HepG2 (cell line): ENCODE data around the gene PIP4K2B. TPM values are rescaled to one million over a fixed set of nuclear protein-coding genes. Genes with fewer than 3 reads are reported as not detected.

Experiments used
- FOXK1 ChIP-seq: sonication (generic); formaldehyde crosslinking; IDR thresholded peaks from 2 replicates; pipeline ENCODE4 v1.4.0; 2020; ENCODE audit warnings: low read depth, missing genetic modification reagents, borderline replicate concordance
- KLF16 ChIP-seq, 2 experiments: sonication (generic) in 1 of 2; formaldehyde crosslinking in 1 of 2; IDR thresholded peaks; 2 replicates each; pipeline versions ENCODE4 v1.6.1 to v1.8.0; 2016 to 2023; ENCODE audit warnings: missing genetic modification reagents in 2 of 2, missing compliant biosample characterization in 1 of 2
- KLF9 ChIP-seq: IDR thresholded peaks from 2 replicates; pipeline ENCODE4 v1.6.1; 2016; ENCODE audit warnings: low read depth
- NFKBIZ ChIP-seq: IDR thresholded peaks from 2 replicates; pipeline ENCODE4 v1.6.1; 2018; ENCODE audit warnings: missing genetic modification reagents, missing compliant biosample characterization
- NKX3-1 ChIP-seq: sonication (generic); formaldehyde crosslinking; IDR thresholded peaks from 2 replicates; pipeline ENCODE4 v1.5.0; 2020; ENCODE audit warnings: missing genetic modification reagents
- TBX3 ChIP-seq: fragments of 450-650 bp; IDR thresholded peaks from 2 replicates; pipeline ENCODE4 v1.6.1; 2017; ENCODE audit warnings: antibody characterized with exemption, mild to moderate bottlenecking, inconsistent platforms, borderline replicate concordance
- WIZ ChIP-seq: sonication (generic); formaldehyde crosslinking; IDR thresholded peaks from 2 replicates; pipeline ENCODE4 v1.5.1; 2020; ENCODE audit warnings: mild to moderate bottlenecking, missing genetic modification reagents
- ZFAT ChIP-seq: sonication (generic); formaldehyde crosslinking; conservative IDR thresholded peaks from 2 replicates; pipeline ENCODE4 v1.8.1; 2023; ENCODE audit warnings: missing genetic modification reagents, inconsistent platforms
- ZNF451 ChIP-seq: sonication (generic); formaldehyde crosslinking; IDR thresholded peaks from 2 replicates; pipeline ENCODE4 v1.5.0; 2020; ENCODE audit warnings: mild to moderate bottlenecking, missing genetic modification reagents
- ZNF607 ChIP-seq: sonication (generic); formaldehyde crosslinking; IDR thresholded peaks from 2 replicates; pipeline ENCODE4 v1.5.1; 2020; ENCODE audit warnings: missing genetic modification reagents, mild to moderate bottlenecking, borderline replicate concordance
- polyA plus RNA-seq, 8 experiments: library from polyadenylated mRNA; depleted of rRNA in 3 of 8; stranded (reverse) in 7 of 8; unstranded in 1 of 8; fragments of >200 nt; fragmentation: Illumina TruSeq in 4 of 8; extraction: Trizol in 4 of 8; gene quantifications; 2 replicates each; pipeline versions ENCODE4 v1.2.1 to v1.2.3, GENCODE V29; 2011 to 2016; ENCODE audit warnings: low read depth in 4 of 8, missing spikeins in 1 of 8, mixed read lengths in 1 of 8; ENCODE audit not compliant: insufficient read depth in 1 of 8
- total RNA-seq, 5 experiments: library from RNA; depleted of rRNA; stranded (reverse); fragments of >200 nt; fragmentation: Illumina TruSeq; extraction: Trizol; gene quantifications; 2 replicates each; pipeline ENCODE4 v1.2.3, GENCODE V29; 2016; ENCODE audit warnings: low read depth in 1 of 5
- TF ChIP-seq, protein P1 (sequence below): IDR thresholded peaks from 2 replicates; pipeline ENCODE4 v1.6.1; 2016; ENCODE audit warnings: missing compliant biosample characterization, missing genetic modification reagents, borderline replicate concordance
- TF ChIP-seq, protein P2 (sequence below): IDR thresholded peaks from 2 replicates; pipeline ENCODE4 v1.6.1; 2016; ENCODE audit warnings: missing compliant biosample characterization, missing genetic modification reagents, borderline replicate concordance
- TF ChIP-seq, protein P3 (sequence below): sonication (generic); formaldehyde crosslinking; IDR thresholded peaks from 2 replicates; pipeline ENCODE4 v1.5.0; 2020; ENCODE audit warnings: mild to moderate bottlenecking, missing genetic modification reagents
- TF ChIP-seq, protein P4 (sequence below): sonication (generic); formaldehyde crosslinking; IDR thresholded peaks from 2 replicates; pipeline ENCODE4 v1.5.1; 2020; ENCODE audit warnings: mild to moderate bottlenecking, missing genetic modification reagents, borderline replicate concordance
- TF ChIP-seq, protein P5 (sequence below): sonication (generic); formaldehyde crosslinking; IDR thresholded peaks from 2 replicates; pipeline ENCODE4 v1.9.0; 2022; ENCODE audit warnings: missing genetic modification reagents, mild to moderate bottlenecking, borderline replicate concordance
- TF ChIP-seq, protein P6 (sequence below): sonication (generic); formaldehyde crosslinking; IDR thresholded peaks from 2 replicates; pipeline ENCODE4 v1.9.0; 2021; ENCODE audit warnings: missing genetic modification reagents, mild to moderate bottlenecking, borderline replicate concordance
- TF ChIP-seq, protein P7 (sequence below): sonication (generic); formaldehyde crosslinking; IDR thresholded peaks from 2 replicates; pipeline ENCODE4 v1.4.0; 2020; ENCODE audit warnings: missing genetic modification reagents, borderline replicate concordance

PIP4K2B gene
- total and polyA plus RNA-seq, 2 of the 13 experiments (the other 11 are each of a cell fraction or from before 2014, with no cell fraction given), result 20.4 to 54.0 TPM

DNA sequence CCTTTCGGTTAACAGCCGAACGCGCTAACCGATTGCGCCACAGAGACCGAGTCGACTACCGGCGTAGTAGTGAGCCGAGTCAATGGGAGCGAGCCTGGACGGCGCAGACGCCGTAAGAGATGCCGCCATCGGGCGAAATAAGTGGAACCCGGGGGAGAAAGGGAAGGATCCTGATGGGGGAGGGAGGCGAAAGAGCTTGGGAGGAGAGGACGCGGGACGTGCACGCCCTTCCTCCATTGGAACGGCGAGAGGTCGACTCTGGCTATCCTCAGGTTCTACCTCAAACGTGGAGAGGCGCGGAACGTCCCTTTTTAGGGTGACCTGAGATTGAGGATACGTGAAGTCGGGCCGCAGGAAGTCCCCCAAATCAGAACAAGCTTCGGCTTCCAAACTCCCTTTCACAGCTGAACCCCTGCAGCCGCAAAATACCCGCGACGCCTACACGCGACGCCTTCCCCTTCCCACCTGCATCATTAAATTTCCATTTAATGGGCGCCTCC, 47.5 kb downstream of the PIP4K2B start (continued):
- TF ChIP-seq, protein P1, sequence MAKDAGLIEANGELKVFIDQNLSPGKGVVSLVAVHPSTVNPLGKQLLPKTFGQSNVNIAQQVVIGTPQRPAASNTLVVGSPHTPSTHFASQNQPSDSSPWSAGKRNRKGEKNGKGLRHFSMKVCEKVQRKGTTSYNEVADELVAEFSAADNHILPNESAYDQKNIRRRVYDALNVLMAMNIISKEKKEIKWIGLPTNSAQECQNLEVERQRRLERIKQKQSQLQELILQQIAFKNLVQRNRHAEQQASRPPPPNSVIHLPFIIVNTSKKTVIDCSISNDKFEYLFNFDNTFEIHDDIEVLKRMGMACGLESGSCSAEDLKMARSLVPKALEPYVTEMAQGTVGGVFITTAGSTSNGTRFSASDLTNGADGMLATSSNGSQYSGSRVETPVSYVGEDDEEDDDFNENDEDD (CRISPR knock-in tag), result peak; percentile 59; the same call in 1 of the 2 replicates
- TF ChIP-seq ZNF607 (CRISPR knock-in tag) (peak; percentile 17; the same call in 1 of the 2 replicates), ZNF451 (peak; percentile 54; the same call in 1 of the 2 replicates), NKX3-1 (CRISPR knock-in tag) (0 out of 2 replicates have a peak, but pooled peaks have one; percentile 9), KLF9 (CRISPR knock-in tag) (no peak; the same call in 1 of the 2 replicates), ZFAT (CRISPR knock-in tag) (no peak), FOXK1 (peak; percentile 74; the same call in 1 of the 2 replicates), KLF16 (CRISPR knock-in tag; IDR thresholded peaks at IDR 0.05) (0 out of 4 replicates have a peak, but pooled peaks of 1 of the 2 experiments have one; percentile 33), NFKBIZ (CRISPR knock-in tag) (0 out of 2 replicates have a peak, but pooled peaks have one; percentile 23), TBX3 (no peak), WIZ (no peak)
- TF ChIP-seq, protein P2, sequence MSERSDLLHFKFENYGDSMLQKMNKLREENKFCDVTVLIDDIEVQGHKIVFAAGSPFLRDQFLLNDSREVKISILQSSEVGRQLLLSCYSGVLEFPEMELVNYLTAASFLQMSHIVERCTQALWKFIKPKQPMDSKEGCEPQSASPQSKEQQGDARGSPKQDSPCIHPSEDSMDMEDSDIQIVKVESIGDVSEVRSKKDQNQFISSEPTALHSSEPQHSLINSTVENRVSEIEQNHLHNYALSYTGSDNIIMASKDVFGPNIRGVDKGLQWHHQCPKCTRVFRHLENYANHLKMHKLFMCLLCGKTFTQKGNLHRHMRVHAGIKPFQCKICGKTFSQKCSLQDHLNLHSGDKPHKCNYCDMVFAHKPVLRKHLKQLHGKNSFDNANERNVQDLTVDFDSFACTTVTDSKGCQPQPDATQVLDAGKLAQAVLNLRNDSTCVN (CRISPR knock-in tag), result peak; percentile 92
- TF ChIP-seq, protein P3, sequence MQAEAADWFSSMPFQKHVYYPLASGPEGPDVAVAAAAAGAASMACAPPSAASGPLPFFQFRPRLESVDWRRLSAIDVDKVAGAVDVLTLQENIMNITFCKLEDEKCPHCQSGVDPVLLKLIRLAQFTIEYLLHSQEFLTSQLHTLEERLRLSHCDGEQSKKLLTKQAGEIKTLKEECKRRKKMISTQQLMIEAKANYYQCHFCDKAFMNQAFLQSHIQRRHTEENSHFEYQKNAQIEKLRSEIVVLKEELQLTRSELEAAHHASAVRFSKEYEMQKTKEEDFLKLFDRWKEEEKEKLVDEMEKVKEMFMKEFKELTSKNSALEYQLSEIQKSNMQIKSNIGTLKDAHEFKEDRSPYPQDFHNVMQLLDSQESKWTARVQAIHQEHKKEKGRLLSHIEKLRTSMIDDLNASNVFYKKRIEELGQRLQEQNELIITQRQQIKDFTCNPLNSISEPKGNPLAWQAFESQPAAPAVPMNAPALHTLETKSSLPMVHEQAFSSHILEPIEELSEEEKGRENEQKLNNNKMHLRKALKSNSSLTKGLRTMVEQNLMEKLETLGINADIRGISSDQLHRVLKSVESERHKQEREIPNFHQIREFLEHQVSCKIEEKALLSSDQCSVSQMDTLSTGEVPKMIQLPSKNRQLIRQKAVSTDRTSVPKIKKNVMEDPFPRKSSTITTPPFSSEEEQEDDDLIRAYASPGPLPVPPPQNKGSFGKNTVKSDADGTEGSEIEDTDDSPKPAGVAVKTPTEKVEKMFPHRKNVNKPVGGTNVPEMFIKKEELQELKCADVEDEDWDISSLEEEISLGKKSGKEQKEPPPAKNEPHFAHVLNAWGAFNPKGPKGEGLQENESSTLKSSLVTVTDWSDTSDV (CRISPR knock-in tag), result 0 out of 2 replicates have a peak, but pooled peaks have one; percentile 11
- TF ChIP-seq, protein P4, sequence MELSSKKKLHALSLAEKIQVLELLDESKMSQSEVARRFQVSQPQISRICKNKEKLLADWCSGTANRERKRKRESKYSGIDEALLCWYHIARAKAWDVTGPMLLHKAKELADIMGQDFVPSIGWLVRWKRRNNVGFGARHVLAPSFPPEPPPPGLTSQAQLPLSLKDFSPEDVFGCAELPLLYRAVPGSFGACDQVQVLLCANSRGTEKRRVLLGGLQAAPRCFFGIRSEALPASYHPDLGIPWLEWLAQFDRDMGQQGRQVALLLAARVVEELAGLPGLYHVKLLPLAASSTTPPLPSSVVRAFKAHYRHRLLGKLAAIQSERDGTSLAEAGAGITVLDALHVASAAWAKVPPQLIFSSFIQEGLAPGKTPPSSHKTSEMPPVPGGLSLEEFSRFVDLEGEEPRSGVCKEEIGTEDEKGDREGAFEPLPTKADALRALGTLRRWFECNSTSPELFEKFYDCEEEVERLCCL (CRISPR knock-in tag), result 0 out of 2 replicates have a peak, but pooled peaks have one; percentile 39
- TF ChIP-seq, protein P5, sequence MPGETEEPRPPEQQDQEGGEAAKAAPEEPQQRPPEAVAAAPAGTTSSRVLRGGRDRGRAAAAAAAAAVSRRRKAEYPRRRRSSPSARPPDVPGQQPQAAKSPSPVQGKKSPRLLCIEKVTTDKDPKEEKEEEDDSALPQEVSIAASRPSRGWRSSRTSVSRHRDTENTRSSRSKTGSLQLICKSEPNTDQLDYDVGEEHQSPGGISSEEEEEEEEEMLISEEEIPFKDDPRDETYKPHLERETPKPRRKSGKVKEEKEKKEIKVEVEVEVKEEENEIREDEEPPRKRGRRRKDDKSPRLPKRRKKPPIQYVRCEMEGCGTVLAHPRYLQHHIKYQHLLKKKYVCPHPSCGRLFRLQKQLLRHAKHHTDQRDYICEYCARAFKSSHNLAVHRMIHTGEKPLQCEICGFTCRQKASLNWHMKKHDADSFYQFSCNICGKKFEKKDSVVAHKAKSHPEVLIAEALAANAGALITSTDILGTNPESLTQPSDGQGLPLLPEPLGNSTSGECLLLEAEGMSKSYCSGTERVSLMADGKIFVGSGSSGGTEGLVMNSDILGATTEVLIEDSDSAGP (CRISPR knock-in tag), result no peak; the same call in 1 of the 2 replicates
- TF ChIP-seq, protein P6, sequence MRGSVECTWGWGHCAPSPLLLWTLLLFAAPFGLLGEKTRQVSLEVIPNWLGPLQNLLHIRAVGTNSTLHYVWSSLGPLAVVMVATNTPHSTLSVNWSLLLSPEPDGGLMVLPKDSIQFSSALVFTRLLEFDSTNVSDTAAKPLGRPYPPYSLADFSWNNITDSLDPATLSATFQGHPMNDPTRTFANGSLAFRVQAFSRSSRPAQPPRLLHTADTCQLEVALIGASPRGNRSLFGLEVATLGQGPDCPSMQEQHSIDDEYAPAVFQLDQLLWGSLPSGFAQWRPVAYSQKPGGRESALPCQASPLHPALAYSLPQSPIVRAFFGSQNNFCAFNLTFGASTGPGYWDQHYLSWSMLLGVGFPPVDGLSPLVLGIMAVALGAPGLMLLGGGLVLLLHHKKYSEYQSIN (CRISPR knock-in tag), result no peak
- TF ChIP-seq, protein P7, sequence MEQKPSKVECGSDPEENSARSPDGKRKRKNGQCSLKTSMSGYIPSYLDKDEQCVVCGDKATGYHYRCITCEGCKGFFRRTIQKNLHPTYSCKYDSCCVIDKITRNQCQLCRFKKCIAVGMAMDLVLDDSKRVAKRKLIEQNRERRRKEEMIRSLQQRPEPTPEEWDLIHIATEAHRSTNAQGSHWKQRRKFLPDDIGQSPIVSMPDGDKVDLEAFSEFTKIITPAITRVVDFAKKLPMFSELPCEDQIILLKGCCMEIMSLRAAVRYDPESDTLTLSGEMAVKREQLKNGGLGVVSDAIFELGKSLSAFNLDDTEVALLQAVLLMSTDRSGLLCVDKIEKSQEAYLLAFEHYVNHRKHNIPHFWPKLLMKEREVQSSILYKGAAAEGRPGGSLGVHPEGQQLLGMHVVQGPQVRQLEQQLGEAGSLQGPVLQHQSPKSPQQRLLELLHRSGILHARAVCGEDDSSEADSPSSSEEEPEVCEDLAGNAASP (CRISPR knock-in tag), result peak; percentile 74; the same call in 1 of the 2 replicates
